Subcutaneous abdominal adipose tissue (tissue), 5 donors: ENCODE measurements around the gene PIK3AP1.

Source experiments
- H3K27ac ChIP-seq: one replicate; pipeline ENCODE4 v1.7.0; 2013; ENCODE audit warnings: low read depth, mild to moderate bottlenecking, inconsistent platforms, low read length, moderate library complexity
- H3K27me3 ChIP-seq, 5 donors: one replicate each; pipeline ENCODE4 v1.7.0; 2013; ENCODE audit warnings: low read length in 5 of 5, inconsistent platforms in 1 of 5; ENCODE audit not compliant: control insufficient read depth in 5 of 5, insufficient read depth in 4 of 5
- H3K36me3 ChIP-seq, 5 donors: one replicate each; pipeline ENCODE4 v1.7.0; 2013; ENCODE audit warnings: low read length in 5 of 5; ENCODE audit not compliant: control insufficient read depth in 5 of 5, insufficient read depth in 5 of 5
- H3K4me1 ChIP-seq, 5 donors: one replicate each; pipeline ENCODE4 v1.7.0; 2013; ENCODE audit warnings: low read length in 5 of 5, mild to moderate bottlenecking in 3 of 5, moderate library complexity in 1 of 5; ENCODE audit not compliant: control insufficient read depth in 5 of 5, insufficient read depth in 5 of 5
- H3K4me3 ChIP-seq, 5 donors: one replicate each; pipeline ENCODE4 v1.7.0; 2013; ENCODE audit warnings: low read length in 5 of 5, low read depth in 1 of 5
- H3K9ac ChIP-seq, 5 donors: one replicate each; pipeline ENCODE4 v1.7.0; 2013; ENCODE audit warnings: low read length in 5 of 5, mild to moderate bottlenecking in 4 of 5, moderate library complexity in 3 of 5
- H3K9me3 ChIP-seq, 5 donors: one replicate each; pipeline ENCODE4 v1.7.0; 2013; ENCODE audit warnings: low read length in 5 of 5; ENCODE audit not compliant: control insufficient read depth in 5 of 5
- donor health status: healthy.
- donor health status: healthy.
- donor health status: healthy.
- donor health status: healthy.
- donor health status: healthy.

Gene PIK3AP1

GRCh38 chr10:96588616-96589419 is 131.5 kb downstream of the PIK3AP1 start:
- no peak overlapping the region for H3K4me3 ChIP-seq
- H3K9ac ChIP-seq: no peak overlapping the region
- peaks cover 0 to 2% (median 0%) of the 10 kb centered on the region in 5 donors for H3K36me3 ChIP-seq
- no peak overlapping the region for H3K27ac ChIP-seq
- no peaks in the 10 kb centered on the region for H3K9me3 ChIP-seq
- no peaks in the 10 kb centered on the region for H3K27me3 ChIP-seq
- H3K4me1 ChIP-seq: peaks cover 3 to 42% (median 31%) of the 10 kb centered on the region in 5 donors

- H3K9ac ChIP-seq: peak overlapping the region in 4 of 5 donors; percentile 92 to 96 (median 92)
- peak overlapping the region; percentile 68 to 86 (median 69) for H3K4me3 ChIP-seq
- no peaks in the 10 kb centered on the region for H3K9me3 ChIP-seq
- no peaks in the 10 kb centered on the region for H3K36me3 ChIP-seq
- peak overlapping the region; percentile 97 for H3K27ac ChIP-seq
- no peaks in the 10 kb centered on the region for H3K27me3 ChIP-seq
- peaks cover 3 to 48% (median 35%) of the 10 kb centered on the region in 5 donors for H3K4me1 ChIP-seq
These were observed 132.2 kb downstream of the PIK3AP1 start for GRCh38 chr10:96588060-96588554.

DNA sequence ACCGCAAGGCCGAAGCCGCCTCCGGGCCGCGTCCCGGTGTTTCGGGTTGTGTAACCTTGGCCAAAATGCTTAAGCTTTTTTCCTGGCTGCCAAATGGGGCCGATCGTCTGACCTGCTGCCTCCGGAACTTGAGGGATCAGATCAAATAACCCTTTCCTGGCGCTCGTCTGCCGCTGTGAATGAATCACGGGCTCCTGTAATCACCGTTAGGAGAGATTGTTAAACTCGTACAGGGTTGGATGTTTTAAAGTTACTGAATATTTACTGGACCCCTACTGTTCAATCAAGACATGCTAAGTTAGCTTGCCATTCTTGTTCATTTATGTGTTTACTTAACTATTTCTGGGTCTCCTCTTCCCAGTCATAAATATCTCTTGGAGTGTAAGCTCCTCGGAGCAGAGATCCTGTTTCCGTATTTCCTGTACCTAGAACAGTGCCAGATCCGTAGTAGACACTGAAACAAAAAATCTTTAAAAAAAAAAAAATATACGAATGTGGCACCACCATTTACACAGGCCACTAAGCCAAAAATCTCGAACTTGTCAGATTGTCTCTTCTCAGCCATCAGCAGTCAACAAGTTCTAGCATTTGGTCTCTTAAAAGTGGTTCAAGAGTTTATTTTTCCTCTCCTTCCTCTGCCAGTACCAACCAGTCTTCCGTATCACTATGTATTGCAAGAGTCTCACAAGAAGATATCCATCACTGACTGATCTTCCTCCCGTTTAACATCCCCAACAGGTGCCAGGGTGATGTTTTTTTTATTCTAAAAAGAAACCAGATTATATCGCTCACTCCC is 132.9 kb downstream of the PIK3AP1 start:
- no peaks in the 10 kb centered on the region for H3K27me3 ChIP-seq
- H3K27ac ChIP-seq: peak overlapping the region; percentile 97
- H3K36me3 ChIP-seq: no peaks in the 10 kb centered on the region
- H3K9me3 ChIP-seq: no peaks in the 10 kb centered on the region
- peak overlapping the region; percentile 63 to 96 (median 92) for H3K9ac ChIP-seq
- H3K4me3 ChIP-seq: peak overlapping the region; percentile 68 to 86 (median 69)
- peaks cover 3 to 49% (median 36%) of the 10 kb centered on the region in 5 donors for H3K4me1 ChIP-seq

GRCh38 chr10:96586419-96587263 is 133.7 kb downstream of the PIK3AP1 start, which contains the start of gene TM9SF3:
Gene TM9SF3, minus strand, starts transcription at chr10:96587012. Its CDS starts 177 bp downstream, at chr10:96586835.
- H3K4me3 ChIP-seq: peak within 1 kb of the TSS; percentile 82 to 94 (median 86)
- H3K9ac ChIP-seq: peak within 1 kb of the TSS; percentile 88 to 99 (median 97)
- H3K4me1 ChIP-seq: peaks cover 3 to 51% (median 44%) of the 10 kb centered on the region in 5 donors
- H3K9me3 ChIP-seq: no peaks in the 10 kb centered on the region
- peak within 1 kb of the TSS; percentile 97 for H3K27ac ChIP-seq
- H3K27me3 ChIP-seq: no peaks in the 10 kb centered on the region
- no peaks in the 10 kb centered on the region for H3K36me3 ChIP-seq

- Histone ChIP-seq H3K9ac (peak overlapping the region; percentile 88 to 99 (median 97)), H3K4me3 (peak overlapping the region; percentile 82 to 94 (median 86)), H3K9me3 (no peaks in the 10 kb centered on the region), H3K36me3 (no peaks in the 10 kb centered on the region), H3K4me1 (peaks cover 3 to 53% (median 47%) of the 10 kb centered on the region in 5 donors), H3K27ac (peak overlapping the region; percentile 97), H3K27me3 (no peaks in the 10 kb centered on the region)
These were observed 134.4 kb downstream of the PIK3AP1 start for GRCh38 chr10:96585736-96586418.

GRCh38 chr10:96584474-96584873 is 135.8 kb downstream of the PIK3AP1 start:
- H3K9ac ChIP-seq: no peak overlapping the region
- H3K27ac ChIP-seq: no peak overlapping the region
- no peaks in the 10 kb centered on the region for H3K27me3 ChIP-seq
- H3K4me3 ChIP-seq: no peak overlapping the region
- H3K36me3 ChIP-seq: no peaks in the 10 kb centered on the region
- no peaks in the 10 kb centered on the region for H3K9me3 ChIP-seq
- H3K4me1 ChIP-seq: peaks cover 3 to 56% (median 52%) of the 10 kb centered on the region in 5 donors

DNA sequence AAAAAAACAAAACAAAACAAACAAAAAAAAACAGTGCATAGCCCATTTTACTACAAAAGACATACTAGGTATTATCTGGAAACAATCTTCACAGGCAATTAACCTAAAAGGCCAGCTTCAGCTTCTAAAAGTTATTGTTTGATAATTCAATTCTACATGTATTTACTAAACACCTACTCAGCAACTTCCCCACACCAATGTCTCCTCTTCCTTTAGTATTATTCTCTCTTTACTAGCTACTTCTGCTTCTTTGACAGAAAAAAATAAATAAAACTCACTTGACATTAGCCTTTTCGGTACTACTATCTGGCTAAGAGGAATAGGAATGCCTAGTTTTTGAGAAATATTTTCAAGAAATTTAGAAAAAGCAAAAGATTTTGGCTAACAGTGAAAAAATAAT is 136.3 kb downstream of the PIK3AP1 start:
- no peak overlapping the region for H3K4me3 ChIP-seq
- no peaks in the 10 kb centered on the region for H3K9me3 ChIP-seq
- H3K4me1 ChIP-seq: peaks cover 3 to 59% (median 53%) of the 10 kb centered on the region in 5 donors
- H3K27ac ChIP-seq: no peak overlapping the region
- no peaks in the 10 kb centered on the region for H3K36me3 ChIP-seq
- H3K27me3 ChIP-seq: no peaks in the 10 kb centered on the region
- H3K9ac ChIP-seq: no peak overlapping the region

DNA sequence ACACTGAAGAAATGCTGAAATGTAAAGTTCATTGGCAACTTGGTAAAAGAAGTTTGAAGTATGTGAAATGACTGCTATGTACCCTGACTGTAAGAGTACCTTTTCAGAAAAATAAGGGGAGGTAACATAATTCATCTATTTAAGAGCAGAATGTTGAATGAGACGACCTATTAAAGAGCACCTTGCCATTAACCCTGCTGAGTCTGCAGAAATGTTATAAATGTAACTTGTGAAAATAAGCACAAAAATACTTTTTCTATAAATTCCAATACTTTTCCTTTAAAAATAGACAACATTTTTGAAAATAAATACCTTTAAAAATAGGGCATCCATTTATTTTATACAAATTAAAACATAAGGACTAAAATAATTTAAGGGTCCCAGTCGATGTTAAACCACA is 141.2 kb downstream of the PIK3AP1 start:
- Histone ChIP-seq H3K36me3 (peaks cover 0 to 6% (median 2%) of the 10 kb centered on the region in 5 donors), H3K4me3 (no peak overlapping the region), H3K27me3 (no peaks in the 10 kb centered on the region), H3K9me3 (no peaks in the 10 kb centered on the region), H3K9ac (no peak overlapping the region), H3K27ac (no peak overlapping the region), H3K4me1 (peaks cover 0 to 32% (median 22%) of the 10 kb centered on the region in 5 donors)

- H3K4me3 ChIP-seq: no peak overlapping the region
- peaks cover 0 to 29% (median 17%) of the 10 kb centered on the region in 5 donors for H3K4me1 ChIP-seq
- no peaks in the 10 kb centered on the region for H3K27me3 ChIP-seq
- H3K9me3 ChIP-seq: no peaks in the 10 kb centered on the region
- H3K36me3 ChIP-seq: peaks cover 0 to 6% (median 2%) of the 10 kb centered on the region in 5 donors
- no peak overlapping the region for H3K9ac ChIP-seq
- H3K27ac ChIP-seq: no peak overlapping the region
These were observed 141.7 kb downstream of the PIK3AP1 start for GRCh38 chr10:96578633-96579032.
